Loucy (cell line): Measurements from ENCODE around the gene LRRC56.

ENCODE experiments used
- H2AFZ ChIP-seq: fragments of 200-600 bp; sonication (generic); 2 replicates; pipeline ENCODE4 v1.6.0; 2016; ENCODE audit warnings: antibody characterized with exemption, mild to moderate bottlenecking, low read length, moderate library complexity
- H3F3A ChIP-seq: fragments of 200-600 bp; 2 replicates; pipeline ENCODE4 v1.6.0; 2016; ENCODE audit warnings: antibody characterized with exemption, low read depth, mild to moderate bottlenecking
- H3K27me3 ChIP-seq: fragments of 200-600 bp; sonication (generic); 2 replicates; pipeline ENCODE4 v1.6.1; 2014; ENCODE audit warnings: low read length, mild to moderate bottlenecking; ENCODE audit not compliant: insufficient read depth, poor library complexity, severe bottlenecking
- H3K36me3 ChIP-seq: fragments of 200-600 bp; sonication (generic); 2 replicates; pipeline ENCODE4 v1.6.1; 2016; ENCODE audit warnings: low read length; ENCODE audit not compliant: insufficient read depth
- H3K4me1 ChIP-seq: fragments of 200-600 bp; sonication (generic); 2 replicates; pipeline ENCODE4 v1.5.1; 2014; ENCODE audit warnings: low read length, mild to moderate bottlenecking; ENCODE audit not compliant: insufficient read depth, poor library complexity, severe bottlenecking
- H3K4me2 ChIP-seq: fragments of 200-600 bp; sonication (generic); 2 replicates; pipeline ENCODE4 v1.6.0; 2014; ENCODE audit warnings: antibody characterized with exemption, low read length, low read depth, mild to moderate bottlenecking; ENCODE audit not compliant: poor library complexity, severe bottlenecking
- H3K4me3 ChIP-seq: fragments of 200-600 bp; sonication (generic); 2 replicates; pipeline ENCODE4 v1.5.1; 2014; ENCODE audit warnings: low read length, mild to moderate bottlenecking, mixed read lengths; ENCODE audit not compliant: poor library complexity, severe bottlenecking
- H3K79me2 ChIP-seq: fragments of 200-600 bp; sonication (generic); 2 replicates; pipeline ENCODE4 v1.6.1; 2014; ENCODE audit warnings: low read length; ENCODE audit not compliant: insufficient read depth
- H3K9ac ChIP-seq: fragments of 200-600 bp; sonication (generic); 2 replicates; pipeline ENCODE4 v1.6.0; 2014; ENCODE audit warnings: mild to moderate bottlenecking, low read depth, low read length, moderate library complexity; ENCODE audit not compliant: poor library complexity, severe bottlenecking
- H3K9me2 ChIP-seq: fragments of 200-600 bp; sonication (generic); replicated peaks from 2 replicates; pipeline ENCODE4 v1.6.1; 2016; ENCODE audit warnings: low read depth, low read length, mixed read lengths
- H3K9me3 ChIP-seq: fragments of 200-600 bp; sonication (generic); 2 replicates; pipeline ENCODE4 v1.6.1; 2014; ENCODE audit warnings: mild to moderate bottlenecking, antibody characterized with exemption, low read length, low read depth; ENCODE audit not compliant: insufficient read depth
- H4K20me1 ChIP-seq: fragments of 200-600 bp; sonication (generic); 2 replicates; pipeline ENCODE4 v1.6.0; 2014; ENCODE audit warnings: antibody characterized with exemption, low read length, mild to moderate bottlenecking; ENCODE audit not compliant: insufficient read depth, poor library complexity, severe bottlenecking
- EZH2phosphoT487 ChIP-seq: fragments of 200-600 bp; IDR thresholded peaks from 2 replicates; pipeline ENCODE4 v1.6.1; 2018; ENCODE audit warnings: antibody characterized with exemption, mild to moderate bottlenecking, moderate library complexity, borderline replicate concordance
- TF ChIP-seq, protein P1 (sequence below): fragments of 200-600 bp; sonication (generic); conservative IDR thresholded peaks from 2 replicates; pipeline ENCODE4 v1.5.1; 2014; ENCODE audit warnings: mild to moderate bottlenecking, antibody characterized with exemption, low read length

LRRC56 gene

DNA sequence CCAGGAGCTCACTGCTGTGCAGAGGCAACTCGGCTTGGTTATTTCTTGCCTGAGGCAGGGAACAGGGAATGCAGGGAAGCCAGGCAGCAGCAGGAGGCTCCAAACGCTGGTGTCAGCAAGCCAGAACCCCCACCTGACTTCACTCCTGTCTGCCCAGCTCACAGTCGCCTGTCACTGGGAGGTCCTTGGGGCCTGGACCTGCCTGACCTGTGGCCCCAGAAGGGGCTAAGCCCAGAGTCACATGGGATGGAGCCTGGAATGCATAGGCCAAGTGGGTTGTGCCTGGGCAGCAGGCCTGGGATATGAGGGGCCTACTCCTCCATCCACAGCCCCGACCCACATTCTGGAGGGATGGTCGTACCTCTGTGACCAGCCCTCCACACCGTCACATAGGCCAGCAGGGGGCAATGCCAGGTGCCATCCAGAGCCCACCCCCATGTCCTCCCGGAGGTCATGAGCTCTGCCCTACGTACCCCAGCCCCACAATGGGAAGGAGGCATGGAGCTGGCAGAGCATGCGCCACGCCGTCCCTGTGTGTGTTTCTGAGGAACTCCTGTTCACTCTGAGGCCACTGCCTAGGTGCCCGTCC is 28.7 kb downstream of the LRRC56 start:
- H3K4me3 ChIP-seq: peak overlapping the region; percentile 98
- peaks cover 47% of the 10 kb centered on the region for H3K79me2 ChIP-seq
- no peaks in the 10 kb centered on the region for H3K9me3 ChIP-seq
- H3K4me2 ChIP-seq: peak overlapping the region; percentile 99
- peaks cover 40% of the 10 kb centered on the region for H3K4me1 ChIP-seq
- TF ChIP-seq, protein P1, sequence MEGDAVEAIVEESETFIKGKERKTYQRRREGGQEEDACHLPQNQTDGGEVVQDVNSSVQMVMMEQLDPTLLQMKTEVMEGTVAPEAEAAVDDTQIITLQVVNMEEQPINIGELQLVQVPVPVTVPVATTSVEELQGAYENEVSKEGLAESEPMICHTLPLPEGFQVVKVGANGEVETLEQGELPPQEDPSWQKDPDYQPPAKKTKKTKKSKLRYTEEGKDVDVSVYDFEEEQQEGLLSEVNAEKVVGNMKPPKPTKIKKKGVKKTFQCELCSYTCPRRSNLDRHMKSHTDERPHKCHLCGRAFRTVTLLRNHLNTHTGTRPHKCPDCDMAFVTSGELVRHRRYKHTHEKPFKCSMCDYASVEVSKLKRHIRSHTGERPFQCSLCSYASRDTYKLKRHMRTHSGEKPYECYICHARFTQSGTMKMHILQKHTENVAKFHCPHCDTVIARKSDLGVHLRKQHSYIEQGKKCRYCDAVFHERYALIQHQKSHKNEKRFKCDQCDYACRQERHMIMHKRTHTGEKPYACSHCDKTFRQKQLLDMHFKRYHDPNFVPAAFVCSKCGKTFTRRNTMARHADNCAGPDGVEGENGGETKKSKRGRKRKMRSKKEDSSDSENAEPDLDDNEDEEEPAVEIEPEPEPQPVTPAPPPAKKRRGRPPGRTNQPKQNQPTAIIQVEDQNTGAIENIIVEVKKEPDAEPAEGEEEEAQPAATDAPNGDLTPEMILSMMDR: peak; percentile 46; the same call in 1 of the 2 replicates
- TF ChIP-seq EZH2phosphoT487: no peak
- no peaks in the 10 kb centered on the region for H3K9me2 ChIP-seq
- no peaks in the 10 kb centered on the region for H3F3A ChIP-seq
- H3K9ac ChIP-seq: no peak overlapping the region
- H2AFZ ChIP-seq: no peak overlapping the region
- no peaks in the 10 kb centered on the region for H3K27me3 ChIP-seq
- H3K36me3 ChIP-seq: no peaks in the 10 kb centered on the region
- H4K20me1 ChIP-seq: peaks cover 28% of the 10 kb centered on the region

DNA sequence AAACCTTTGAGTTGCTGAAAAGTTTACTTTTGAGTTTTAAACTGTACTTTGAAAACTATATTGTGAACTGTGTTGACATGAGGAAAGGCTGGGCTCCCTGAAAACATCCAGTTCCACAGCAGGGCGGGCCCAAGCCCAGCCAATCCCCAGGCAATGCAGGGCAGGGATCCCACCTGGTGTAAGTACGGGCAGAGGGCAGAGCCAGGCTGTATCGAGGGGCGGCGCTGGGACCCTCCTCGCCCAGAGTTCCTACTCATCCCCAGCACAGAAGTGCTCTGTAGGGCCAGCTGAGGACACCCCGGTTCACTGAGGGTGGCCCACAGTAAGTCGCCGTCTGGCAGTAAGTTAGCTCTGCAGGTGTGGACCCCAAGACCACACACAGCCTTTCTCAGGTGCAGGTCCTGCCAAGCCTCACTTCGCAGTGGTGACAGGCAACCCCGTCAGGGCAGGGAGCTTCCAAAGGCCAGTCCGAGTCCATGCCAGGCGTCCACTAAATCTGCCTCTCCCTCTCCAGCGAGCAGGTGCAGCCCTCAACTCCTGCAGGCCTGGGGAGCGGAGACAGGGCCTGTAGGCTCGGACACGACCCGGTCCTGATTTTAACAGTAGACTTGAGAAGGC is 29.8 kb downstream of the LRRC56 start:
- Histone ChIP-seq H3K36me3 (no peaks in the 10 kb centered on the region), H3K4me1 (peaks cover 30% of the 10 kb centered on the region), H3K9me3 (no peaks in the 10 kb centered on the region), H3K4me3 (peak overlapping the region; percentile 98), H3K9ac (peak overlapping the region; percentile 80), H3K27me3 (no peaks in the 10 kb centered on the region), H3K9me2 (no peaks in the 10 kb centered on the region), H3F3A (no peaks in the 10 kb centered on the region), H2AFZ (no peak overlapping the region), H4K20me1 (peaks cover 18% of the 10 kb centered on the region), H3K79me2 (peaks cover 38% of the 10 kb centered on the region; the same call in 1 of the 2 replicates), H3K4me2 (peak overlapping the region; percentile 99)
- TF ChIP-seq, protein P1: no peak
- no peak for TF ChIP-seq EZH2phosphoT487

DNA sequence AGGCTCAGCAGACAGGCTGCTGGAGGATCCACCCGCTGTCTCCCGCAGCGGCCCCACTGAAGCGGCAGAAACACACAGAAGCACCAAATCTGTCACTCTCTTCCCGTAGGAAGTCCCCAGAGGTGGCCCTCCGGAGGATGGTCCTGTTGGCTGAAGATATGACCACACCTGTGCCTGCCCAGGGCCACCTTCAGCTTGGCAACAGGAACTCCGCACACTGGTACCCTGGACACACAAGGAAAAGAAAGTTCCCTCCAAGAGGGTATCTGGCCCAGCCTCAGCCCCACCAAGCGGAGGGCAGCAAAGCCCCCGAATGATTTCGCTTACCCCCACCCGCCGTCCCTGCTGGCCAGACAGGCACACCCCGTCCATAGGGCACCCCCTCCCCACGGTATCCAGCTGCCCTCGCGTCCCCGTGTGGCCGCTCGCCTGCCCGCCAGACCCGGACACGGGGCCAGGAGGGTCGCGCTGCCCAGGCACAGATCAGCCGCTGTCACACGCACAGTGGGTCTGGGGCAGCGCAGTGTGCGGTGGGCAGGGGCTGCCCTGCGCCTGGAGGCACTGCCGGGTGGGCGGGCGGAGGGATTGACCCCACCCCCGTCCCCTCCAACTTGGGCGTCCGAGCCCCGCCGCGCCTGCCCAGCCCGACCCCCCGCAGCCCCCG is 30.4 kb downstream of the LRRC56 start:
- H3K9ac ChIP-seq: peak overlapping the region; percentile 80
- no peaks in the 10 kb centered on the region for H3F3A ChIP-seq
- peak overlapping the region; percentile 98 for H3K4me3 ChIP-seq
- peaks cover 16% of the 10 kb centered on the region for H4K20me1 ChIP-seq
- no peak for TF ChIP-seq EZH2phosphoT487
- TF ChIP-seq, protein P1: no peak
- no peaks in the 10 kb centered on the region for H3K36me3 ChIP-seq
- H3K9me3 ChIP-seq: no peaks in the 10 kb centered on the region
- peak overlapping the region; percentile 99 for H3K4me2 ChIP-seq
- H3K27me3 ChIP-seq: no peaks in the 10 kb centered on the region
- H3K4me1 ChIP-seq: peaks cover 28% of the 10 kb centered on the region
- no peaks in the 10 kb centered on the region for H3K9me2 ChIP-seq
- H2AFZ ChIP-seq: no peak overlapping the region
- peaks cover 38% of the 10 kb centered on the region; the same call in 1 of the 2 replicates for H3K79me2 ChIP-seq
